Measurements from ENCODE around the gene IL21R.

IL21R gene

DNA sequence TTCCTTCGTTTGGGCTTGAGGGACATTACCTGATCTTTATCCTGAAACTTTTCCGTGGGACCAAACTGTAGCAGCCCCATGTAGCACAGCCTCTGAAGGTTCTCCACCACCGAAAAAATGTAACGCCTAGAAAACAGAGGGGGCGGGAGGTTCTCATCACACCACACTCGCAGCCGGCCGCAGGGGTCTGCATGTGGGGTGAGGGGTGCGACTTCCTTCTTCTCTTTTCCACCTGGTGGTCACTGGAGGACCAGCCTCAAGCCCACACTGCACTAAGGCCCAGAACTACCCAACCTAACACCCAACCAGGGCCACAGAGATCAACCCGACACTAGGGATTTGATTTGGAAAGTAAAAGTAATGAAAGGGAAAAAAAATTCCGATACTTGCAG lies 90.6 kb downstream of the IL21R start:
- TF ChIP-seq, protein P1, sequence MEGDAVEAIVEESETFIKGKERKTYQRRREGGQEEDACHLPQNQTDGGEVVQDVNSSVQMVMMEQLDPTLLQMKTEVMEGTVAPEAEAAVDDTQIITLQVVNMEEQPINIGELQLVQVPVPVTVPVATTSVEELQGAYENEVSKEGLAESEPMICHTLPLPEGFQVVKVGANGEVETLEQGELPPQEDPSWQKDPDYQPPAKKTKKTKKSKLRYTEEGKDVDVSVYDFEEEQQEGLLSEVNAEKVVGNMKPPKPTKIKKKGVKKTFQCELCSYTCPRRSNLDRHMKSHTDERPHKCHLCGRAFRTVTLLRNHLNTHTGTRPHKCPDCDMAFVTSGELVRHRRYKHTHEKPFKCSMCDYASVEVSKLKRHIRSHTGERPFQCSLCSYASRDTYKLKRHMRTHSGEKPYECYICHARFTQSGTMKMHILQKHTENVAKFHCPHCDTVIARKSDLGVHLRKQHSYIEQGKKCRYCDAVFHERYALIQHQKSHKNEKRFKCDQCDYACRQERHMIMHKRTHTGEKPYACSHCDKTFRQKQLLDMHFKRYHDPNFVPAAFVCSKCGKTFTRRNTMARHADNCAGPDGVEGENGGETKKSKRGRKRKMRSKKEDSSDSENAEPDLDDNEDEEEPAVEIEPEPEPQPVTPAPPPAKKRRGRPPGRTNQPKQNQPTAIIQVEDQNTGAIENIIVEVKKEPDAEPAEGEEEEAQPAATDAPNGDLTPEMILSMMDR (IDR thresholded peaks at IDR 0.05) = no peak
- Histone ChIP-seq H3K4me1 (ENCODE audit: control insufficient read depth in 1 of 2, insufficient read depth in 1 of 2, low read depth in 1 of 2, low read length in 1 of 2) (no peaks in the 10 kb centered on the region), H3K27ac (no peak overlapping the region), H3K27me3 (no peaks in the 10 kb centered on the region), H3K36me3 (peaks cover 100% of the 10 kb centered on the region), H3K9me3 (peaks cover 3% of the 10 kb centered on the region), H3K4me3 (ENCODE audit: low read depth in 1 of 2, low read length in 1 of 2) (no peak overlapping the region)

DNA sequence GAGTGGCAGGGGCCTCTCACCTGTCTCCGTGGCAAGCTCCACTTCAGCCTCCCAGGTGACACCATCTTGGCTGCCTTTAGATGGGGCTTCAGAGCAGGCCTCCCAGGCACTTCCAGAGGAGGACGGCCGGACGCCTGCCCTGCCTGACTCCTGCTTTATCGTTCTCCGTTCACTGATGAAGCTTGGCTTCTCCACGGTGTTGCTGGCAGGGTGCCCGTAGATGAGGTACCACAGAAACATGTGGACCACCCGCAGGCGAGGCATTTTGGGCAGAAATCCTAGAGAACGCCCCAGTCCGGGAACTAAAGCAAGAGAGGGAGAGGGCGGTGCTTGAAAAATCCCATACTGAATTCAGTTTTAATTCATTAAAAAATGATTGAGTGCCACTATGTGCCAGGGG lies 93.2 kb downstream of the IL21R start:
- H3K27ac ChIP-seq = no peak overlapping the region
- no peak overlapping the region for H3K4me3 ChIP-seq (ENCODE audit: low read depth in 1 of 2, low read length in 1 of 2)
- peaks cover 100% of the 10 kb centered on the region for H3K36me3 ChIP-seq
- H3K27me3 ChIP-seq = no peaks in the 10 kb centered on the region
- no peaks in the 10 kb centered on the region for H3K4me1 ChIP-seq (ENCODE audit: control insufficient read depth in 1 of 2, insufficient read depth in 1 of 2, low read depth in 1 of 2, low read length in 1 of 2)
- H3K9me3 ChIP-seq = peaks cover 3% of the 10 kb centered on the region
- TF ChIP-seq, protein P1 (IDR thresholded peaks at IDR 0.05) = no peak

DNA sequence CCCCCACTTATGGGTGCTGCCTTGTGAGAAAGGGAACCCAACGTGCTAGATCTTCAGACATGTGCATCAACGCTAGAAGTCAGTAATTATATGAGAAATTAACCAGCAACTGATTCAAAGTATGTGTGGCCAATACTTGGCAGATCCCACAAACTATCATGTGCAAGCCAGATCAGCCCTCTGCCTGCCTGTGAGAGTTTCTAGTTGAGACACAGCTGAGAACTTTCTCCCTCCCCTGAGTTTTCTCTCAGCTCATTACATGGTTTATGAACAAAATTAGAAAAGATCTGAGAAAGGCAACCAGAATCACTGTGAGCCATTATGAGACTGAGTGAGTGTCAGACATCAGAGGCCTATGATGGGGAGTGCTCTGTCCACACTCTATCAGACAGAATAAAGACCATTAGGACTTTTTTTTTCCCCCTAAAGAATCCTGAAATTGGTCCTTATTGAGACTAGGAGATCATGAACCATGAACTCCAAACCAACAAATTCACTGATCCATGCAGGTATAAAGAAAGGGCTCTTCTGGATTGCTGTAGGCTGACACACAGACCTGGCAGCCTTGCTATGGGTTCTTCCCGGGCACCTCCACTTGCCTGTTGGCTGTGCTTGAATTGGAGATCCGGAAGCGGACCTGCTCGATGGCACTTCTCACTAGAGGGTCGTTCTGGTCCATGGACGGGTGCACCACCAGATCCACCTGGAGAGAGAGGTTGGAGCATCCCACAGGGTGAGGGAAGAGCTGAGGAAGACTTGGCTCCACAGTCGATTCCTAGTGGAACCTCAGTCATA lies 96.3 kb downstream of the IL21R start:
- H3K4me1 ChIP-seq (ENCODE audit: control insufficient read depth in 1 of 2, insufficient read depth in 1 of 2, low read depth in 1 of 2, low read length in 1 of 2) = no peaks in the 10 kb centered on the region
- peaks cover 3% of the 10 kb centered on the region for H3K9me3 ChIP-seq
- H3K27me3 ChIP-seq = no peaks in the 10 kb centered on the region
- no peak overlapping the region for H3K27ac ChIP-seq
- peaks cover 100% of the 10 kb centered on the region for H3K36me3 ChIP-seq
- TF ChIP-seq, protein P1 (IDR thresholded peaks at IDR 0.05) = no peak
- H3K4me3 ChIP-seq (ENCODE audit: low read depth in 1 of 2, low read length in 1 of 2) = no peak overlapping the region

DNA sequence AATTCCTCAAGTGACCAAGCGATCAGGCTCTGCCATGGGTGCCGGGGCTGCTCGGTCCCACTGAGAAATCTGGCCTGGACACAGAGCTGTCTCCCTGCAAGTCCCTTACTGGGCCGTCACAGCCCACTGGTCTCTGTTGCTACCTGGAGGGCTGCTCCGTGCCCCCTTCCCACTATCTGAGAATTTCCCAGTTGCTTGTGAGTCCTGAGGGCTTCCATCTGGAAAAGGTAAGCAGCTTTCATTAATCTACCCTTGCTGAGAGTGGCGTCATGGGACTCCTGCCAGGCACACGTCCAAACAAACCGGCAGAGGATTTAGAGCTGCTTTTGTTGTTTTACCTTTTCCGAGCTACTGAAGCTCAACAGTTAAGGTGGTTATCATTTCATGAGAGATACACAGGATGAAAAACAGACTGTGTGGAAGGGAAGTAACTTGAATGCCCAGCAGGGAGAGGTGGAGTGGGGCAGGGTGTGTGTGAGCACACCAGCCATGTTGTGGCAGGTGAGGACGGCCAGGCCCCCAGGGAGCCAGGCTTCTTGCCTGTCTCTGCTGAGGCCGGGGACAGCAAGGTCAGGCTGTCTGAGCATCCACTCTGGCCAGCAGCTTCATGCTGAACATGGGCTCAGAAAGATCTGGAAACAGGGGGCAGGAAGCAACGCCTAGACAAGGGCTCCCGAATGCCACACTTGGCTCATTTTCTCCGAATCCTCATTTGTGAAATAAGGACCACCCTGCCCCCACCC lies 97.1 kb downstream of the IL21R start:
- H3K4me1 ChIP-seq (ENCODE audit: control insufficient read depth in 1 of 2, insufficient read depth in 1 of 2, low read depth in 1 of 2, low read length in 1 of 2) = no peaks in the 10 kb centered on the region
- peaks cover 100% of the 10 kb centered on the region for H3K36me3 ChIP-seq
- no peak overlapping the region for H3K27ac ChIP-seq
- H3K4me3 ChIP-seq (ENCODE audit: low read depth in 1 of 2, low read length in 1 of 2) = no peak overlapping the region
- H3K27me3 ChIP-seq = no peaks in the 10 kb centered on the region
- peaks cover 3% of the 10 kb centered on the region for H3K9me3 ChIP-seq
- TF ChIP-seq, protein P1 (IDR thresholded peaks at IDR 0.05) = no peak

DNA sequence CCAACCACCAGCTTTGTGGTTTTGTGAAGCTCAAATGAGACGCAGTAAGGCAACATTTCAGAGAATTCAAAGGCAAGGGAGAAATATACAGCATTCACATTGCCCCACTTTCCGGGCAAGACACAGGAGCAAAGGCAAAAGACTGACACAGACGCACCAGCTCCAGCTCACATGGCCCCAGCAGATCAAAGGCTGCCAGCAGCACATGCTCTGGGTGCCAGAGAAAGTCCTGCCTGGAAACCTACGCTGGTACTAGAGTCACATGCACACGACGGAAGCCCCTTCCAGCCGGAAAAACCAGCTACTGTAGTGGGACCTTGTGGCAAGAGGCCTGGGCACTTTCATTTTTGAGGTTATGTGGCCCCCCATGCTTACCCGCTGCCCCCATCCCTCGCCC lies 97.7 kb downstream of the IL21R start:
- Histone ChIP-seq H3K9me3 (peaks cover 3% of the 10 kb centered on the region), H3K4me3 (ENCODE audit: low read depth in 1 of 2, low read length in 1 of 2) (no peak overlapping the region), H3K36me3 (peaks cover 100% of the 10 kb centered on the region), H3K27ac (no peak overlapping the region), H3K27me3 (no peaks in the 10 kb centered on the region), H3K4me1 (ENCODE audit: control insufficient read depth in 1 of 2, insufficient read depth in 1 of 2, low read depth in 1 of 2, low read length in 1 of 2) (no peaks in the 10 kb centered on the region)
- TF ChIP-seq, protein P1 (IDR thresholded peaks at IDR 0.05) = no peak

Data from neutrophil (primary cell).